Fibroblast of the aortic adventitia (primary cell): Measurements from ENCODE around the gene HIPK1. TPM values are rescaled to one million over a fixed set of nuclear protein-coding genes. Genes with fewer than 3 reads are reported as not detected.

Experiments used
- DNase-seq: peaks from one replicate; pipeline ENCODE4 v3.0.0-alpha.2; 2010; ENCODE audit warnings: low read depth
- H3K4me3 ChIP-seq: 2 replicates; pipeline ENCODE4 v1.5.1; 2011; ENCODE audit warnings: low read depth, mild to moderate bottlenecking, control low read depth, low read length, moderate library complexity
- total RNA-seq: library from RNA; depleted of rRNA; stranded (reverse); fragments of >200 nt; gene quantifications from 2 replicates; pipeline ENCODE4 v1.2.3, GENCODE V29; 2012; ENCODE audit warnings: low replicate concordance
- TF ChIP-seq, protein P1 (sequence below): IDR thresholded peaks from 2 replicates; pipeline ENCODE4 v1.5.1; 2011; ENCODE audit warnings: mild to moderate bottlenecking, low read length, control low read depth, inconsistent platforms; ENCODE audit not compliant: insufficient read depth

Gene HIPK1
- total RNA-seq, 1 donor: 38.2 TPM

DNA sequence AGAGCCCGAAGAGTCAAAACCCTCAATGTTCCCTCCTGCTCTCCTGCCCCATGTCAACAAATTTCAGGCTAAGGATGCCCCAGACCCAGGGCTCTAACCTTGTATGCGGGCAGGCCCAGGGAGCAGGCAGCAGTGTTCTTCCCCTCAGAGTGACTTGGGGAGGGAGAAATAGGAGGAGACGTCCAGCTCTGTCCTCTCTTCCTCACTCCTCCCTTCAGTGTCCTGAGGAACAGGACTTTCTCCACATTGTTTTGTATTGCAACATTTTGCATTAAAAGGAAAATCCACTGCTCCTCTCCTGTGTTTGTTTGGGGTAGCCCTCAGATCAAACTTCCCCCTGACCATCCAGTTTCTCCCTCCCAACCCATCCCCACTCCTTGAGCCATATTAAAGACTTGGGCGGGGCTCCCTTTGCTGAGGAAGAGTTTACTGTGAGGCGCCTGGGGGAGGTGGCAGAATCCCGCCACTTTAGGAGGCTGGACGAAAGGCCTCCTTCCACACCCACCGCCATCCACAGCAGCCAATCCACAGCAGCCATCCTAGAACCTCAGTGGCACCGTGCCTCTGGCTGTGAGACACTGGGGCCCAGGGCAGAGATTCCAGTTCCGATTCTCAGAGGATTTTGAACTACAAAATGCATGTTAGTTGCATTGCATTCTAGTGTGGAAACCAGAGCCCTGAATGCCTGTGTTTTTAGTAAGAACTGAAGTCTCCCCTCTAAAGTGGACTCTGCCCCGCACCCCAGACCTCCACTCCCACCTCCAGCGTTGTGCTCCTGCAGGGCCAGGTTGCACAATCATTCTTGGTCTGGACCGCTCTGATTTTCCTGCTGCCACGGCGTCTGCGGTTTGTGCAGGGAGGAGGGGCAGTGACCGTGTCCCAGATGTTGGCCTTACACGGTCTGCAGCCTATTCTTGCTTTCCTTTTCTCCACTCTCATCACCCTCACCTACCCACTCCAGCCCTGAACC is 53.1 kb downstream of the HIPK1 start:
- DNase-seq: peak; percentile 90
- TF ChIP-seq, protein P1, sequence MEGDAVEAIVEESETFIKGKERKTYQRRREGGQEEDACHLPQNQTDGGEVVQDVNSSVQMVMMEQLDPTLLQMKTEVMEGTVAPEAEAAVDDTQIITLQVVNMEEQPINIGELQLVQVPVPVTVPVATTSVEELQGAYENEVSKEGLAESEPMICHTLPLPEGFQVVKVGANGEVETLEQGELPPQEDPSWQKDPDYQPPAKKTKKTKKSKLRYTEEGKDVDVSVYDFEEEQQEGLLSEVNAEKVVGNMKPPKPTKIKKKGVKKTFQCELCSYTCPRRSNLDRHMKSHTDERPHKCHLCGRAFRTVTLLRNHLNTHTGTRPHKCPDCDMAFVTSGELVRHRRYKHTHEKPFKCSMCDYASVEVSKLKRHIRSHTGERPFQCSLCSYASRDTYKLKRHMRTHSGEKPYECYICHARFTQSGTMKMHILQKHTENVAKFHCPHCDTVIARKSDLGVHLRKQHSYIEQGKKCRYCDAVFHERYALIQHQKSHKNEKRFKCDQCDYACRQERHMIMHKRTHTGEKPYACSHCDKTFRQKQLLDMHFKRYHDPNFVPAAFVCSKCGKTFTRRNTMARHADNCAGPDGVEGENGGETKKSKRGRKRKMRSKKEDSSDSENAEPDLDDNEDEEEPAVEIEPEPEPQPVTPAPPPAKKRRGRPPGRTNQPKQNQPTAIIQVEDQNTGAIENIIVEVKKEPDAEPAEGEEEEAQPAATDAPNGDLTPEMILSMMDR: no peak
- H3K4me3 ChIP-seq: peak overlapping the region; percentile 76

DNA sequence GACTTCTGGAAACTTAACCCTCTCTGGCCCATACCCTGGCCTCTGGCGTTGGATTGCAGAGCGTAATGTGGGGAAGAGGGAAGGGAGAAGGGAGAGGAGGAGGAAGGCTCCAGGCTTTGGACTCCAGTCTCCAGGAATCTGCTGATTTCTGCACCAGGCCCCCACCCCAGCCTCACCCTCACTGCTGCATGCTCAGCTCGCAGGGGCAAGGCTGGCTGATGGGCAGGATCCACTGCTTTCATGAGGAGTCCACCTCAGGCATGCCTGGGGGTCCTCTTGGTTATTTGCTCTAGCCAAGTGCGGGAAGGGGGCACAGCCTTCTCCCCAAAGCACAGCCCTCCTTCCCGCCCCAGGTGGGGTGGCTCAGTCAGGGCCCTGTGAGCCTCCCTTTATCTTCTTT is 53.8 kb downstream of the HIPK1 start:
- H3K4me3 ChIP-seq: peak overlapping the region; percentile 64
- DNase-seq: no peak
- TF ChIP-seq, protein P1: no peak

DNA sequence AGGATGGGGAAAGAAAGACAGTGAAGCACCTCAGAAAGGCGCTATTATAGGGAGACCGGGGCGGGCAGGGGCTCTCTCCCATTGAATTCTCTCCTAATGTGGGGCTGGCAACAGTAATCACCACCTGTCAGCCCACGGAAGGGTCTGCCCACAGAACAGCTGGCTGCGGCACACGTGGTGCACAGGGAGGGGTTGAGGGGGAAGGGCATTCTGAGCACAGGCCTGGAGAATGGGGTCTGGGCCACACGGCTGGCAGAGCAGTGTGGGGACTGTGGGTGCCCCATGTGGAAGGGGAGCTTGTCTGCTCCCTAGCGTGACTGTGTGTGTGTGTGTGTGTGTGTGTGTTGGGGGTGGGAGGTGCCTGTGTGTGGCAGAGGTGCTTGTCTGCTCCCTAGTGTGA is 54.3 kb downstream of the HIPK1 start:
- H3K4me3 ChIP-seq: peak overlapping the region; percentile 64
- TF ChIP-seq, protein P1: no peak
- DNase-seq: no peak

DNA sequence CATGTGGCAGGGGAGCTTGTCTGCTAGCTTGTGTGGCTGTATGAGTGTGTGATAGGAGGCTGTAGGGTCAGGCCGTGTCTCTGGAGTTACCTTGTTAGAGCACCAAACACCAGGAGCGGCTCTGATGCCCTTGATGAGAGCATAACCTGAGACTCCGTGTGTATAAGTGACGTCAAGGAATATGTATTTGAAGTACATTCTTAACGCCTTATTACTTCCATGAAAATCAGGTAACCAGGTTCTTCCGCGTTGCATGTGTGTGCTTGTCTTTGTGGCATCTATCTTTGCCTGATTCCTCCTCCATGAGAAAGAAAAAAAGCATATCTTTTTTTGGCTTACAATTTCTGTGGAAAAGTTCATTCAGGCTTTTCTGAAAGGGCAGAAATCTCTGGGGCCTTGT is 54.7 kb downstream of the HIPK1 start:
- DNase-seq: no peak
- peak overlapping the region; percentile 64 for H3K4me3 ChIP-seq
- TF ChIP-seq, protein P1: no peak

DNA sequence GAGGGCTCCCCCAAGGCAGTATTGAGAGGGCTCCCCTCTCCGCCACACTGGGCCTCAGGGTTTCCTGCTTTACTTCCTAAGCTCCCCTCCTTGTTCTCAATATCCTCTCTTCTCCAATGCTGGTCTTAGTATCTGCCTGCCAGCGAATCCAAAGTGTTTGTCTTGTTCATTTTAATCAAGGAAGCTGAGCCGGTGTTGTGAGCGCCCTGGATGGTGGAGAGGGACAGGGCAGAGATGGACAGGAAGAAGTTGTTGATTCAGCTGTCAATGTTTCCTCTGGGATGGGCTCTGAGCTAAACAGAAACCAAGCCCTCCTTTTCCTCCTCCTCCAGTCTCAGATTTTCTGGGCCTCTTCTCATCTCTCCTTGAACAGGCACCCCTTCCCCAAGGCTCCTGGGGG is 55.6 kb downstream of the HIPK1 start:
- DNase-seq: no peak
- TF ChIP-seq, protein P1: no peak
- H3K4me3 ChIP-seq: no peak overlapping the region

DNA sequence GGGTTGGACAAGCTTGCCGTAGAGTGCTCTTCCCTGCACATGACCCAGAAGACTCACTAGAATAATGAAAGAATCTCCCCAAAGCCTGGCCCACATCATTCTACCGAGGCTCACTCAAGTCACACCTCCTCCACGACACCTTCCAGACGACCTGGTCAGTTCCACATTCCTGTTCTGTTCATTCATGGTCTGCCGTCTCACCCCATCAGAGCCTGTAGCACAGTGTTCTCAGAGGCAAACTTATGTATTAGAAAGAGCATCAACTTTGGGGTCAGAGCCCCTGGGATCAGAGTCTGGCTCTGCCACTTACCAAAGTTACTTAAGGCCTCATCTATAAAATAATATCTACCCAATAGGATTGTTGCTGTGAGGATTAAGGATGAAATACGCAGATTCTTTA is 57.7 kb downstream of the HIPK1 start:
- TF ChIP-seq, protein P1: no peak
- DNase-seq: no peak
- H3K4me3 ChIP-seq: no peak overlapping the region
